Superior temporal gyrus (tissue), 1 donor: ENCODE data around the gene ANGPTL4.

Source experiments
- DNase-seq: peaks from one replicate; pipeline ENCODE4 v3.0.0-alpha.2; 2016; ENCODE audit errors: extremely low spot score

Gene ANGPTL4

GRCh38 chr19:8413629-8413995 is 49.7 kb downstream of the ANGPTL4 start:
- no peak for DNase-seq

- DNase-seq = no peak
These were observed 52.8 kb downstream of the ANGPTL4 start for GRCh38 chr19:8416796-8417195.

- DNase-seq = no peak
These were observed 57.8 kb downstream of the ANGPTL4 start for GRCh38 chr19:8421484-8422461.

GRCh38 chr19:8423817-8424223 is 59.9 kb downstream of the ANGPTL4 start:
- DNase-seq = no peak
